Transverse colon (tissue), 4 donors: ENCODE data around the gene HTT. TPM values are rescaled to one million over a fixed set of nuclear protein-coding genes. Genes with fewer than 3 reads are reported as not detected.

Experiments
- DNase-seq: peaks from one replicate; pipeline ENCODE4 v3.0.0-alpha.2; 2019
- H3K27ac ChIP-seq, 4 donors: fragments of 200-600 bp; sonication (generic); 2 replicates each; pipeline ENCODE4 v1.5.1; 2016 to 2018; ENCODE audit warnings: inconsistent platforms in 4 of 4
- H3K27me3 ChIP-seq: fragments of 200-600 bp; sonication (generic); 2 replicates; pipeline ENCODE4 v1.5.1; 2017; ENCODE audit warnings: inconsistent platforms
- H3K36me3 ChIP-seq, 4 donors: fragments of 200-600 bp; sonication (generic); 2 replicates each; pipeline ENCODE4 v1.5.1; 2017 to 2019; ENCODE audit warnings: inconsistent platforms in 4 of 4
- H3K4me1 ChIP-seq, 4 donors: fragments of 200-600 bp; sonication (generic); 2 replicates each; pipeline ENCODE4 v1.5.1; 2017 to 2020; ENCODE audit warnings: inconsistent platforms in 4 of 4
- H3K4me3 ChIP-seq, 4 donors: fragments of 200-600 bp; sonication (generic); 1 replicate in 1 of 4; 2 replicates in 3 of 4; pipeline versions ENCODE4 v1.5.1 to v1.6.1; 2017 to 2019; ENCODE audit warnings: inconsistent platforms in 4 of 4
- H3K9me3 ChIP-seq, 2 donors: fragments of 200-600 bp; sonication (generic); 2 replicates each; pipeline ENCODE4 v1.5.1; 2017 to 2019; ENCODE audit warnings: inconsistent platforms in 2 of 2
- EP300 ChIP-seq: sonication (generic); formaldehyde crosslinking; IDR thresholded peaks from one replicate; pipeline ENCODE4 v1.6.1; 2017; ENCODE audit warnings: antibody characterized with exemption, low read depth
- POLR2A ChIP-seq: fragments of 450-650 bp; IDR thresholded peaks from one replicate; pipeline ENCODE4 v1.6.1; 2016; ENCODE audit warnings: antibody characterized with exemption, mild to moderate bottlenecking, moderate library complexity
- POLR2AphosphoS5 ChIP-seq, 3 donors: sonication (generic); formaldehyde crosslinking; IDR thresholded peaks; one replicate each; pipeline ENCODE4 v1.6.1; 2016; ENCODE audit warnings: antibody characterized with exemption in 3 of 3
- WGBS, 2 donors: methylation state at CpG; one replicate each; pipeline ENCODE4 v1.1.5; 2018; ENCODE audit warnings: low coverage in 1 of 2; 5-methylcytosine and 5-hydroxymethylcytosine counted together
- in situ Hi-C, 4 donors: fragments of 200-750 bp; cut with MboI; loops; one replicate each; pipeline versions ENCODE4 v1.15.0 to v1.15.1; 2017; ENCODE audit warnings: low sequenced_read_pairs in 3 of 4, low pct_ligation_motif_present in 1 of 4, low pct_unique_long_range_greater_than_20kb in 1 of 4
- intact Hi-C: fragments of 100-400 bp; cut with DNase I; formaldehyde crosslinking; loops from one replicate; pipeline ENCODE4 v1.15.1; 2023; ENCODE audit warnings: low total_unique reads
- total RNA-seq, 4 donors: library from RNA; depleted of rRNA; stranded (reverse); fragments of >200 nt; gene quantifications; one replicate each; pipeline ENCODE4 v1.1.0, GENCODE V29; 2016
- TF ChIP-seq, protein P1 (sequence below), 5 experiments: fragments of 200-600 bp in 3 of 5; fragments of 450-650 bp in 2 of 5; sonication (generic) in 3 of 5; IDR thresholded peaks; 1 replicate in 2 of 5; 2 replicates in 3 of 5; pipeline ENCODE4 v1.5.1; 2016 to 2017; ENCODE audit warnings: antibody characterized with exemption in 5 of 5, inconsistent platforms in 3 of 5, mild to moderate bottlenecking in 2 of 5, moderate library complexity in 1 of 5

The HTT gene
- total RNA-seq, 4 donors from 2014 or later = 40.0 to 111 (median 79.4) TPM

DNA sequence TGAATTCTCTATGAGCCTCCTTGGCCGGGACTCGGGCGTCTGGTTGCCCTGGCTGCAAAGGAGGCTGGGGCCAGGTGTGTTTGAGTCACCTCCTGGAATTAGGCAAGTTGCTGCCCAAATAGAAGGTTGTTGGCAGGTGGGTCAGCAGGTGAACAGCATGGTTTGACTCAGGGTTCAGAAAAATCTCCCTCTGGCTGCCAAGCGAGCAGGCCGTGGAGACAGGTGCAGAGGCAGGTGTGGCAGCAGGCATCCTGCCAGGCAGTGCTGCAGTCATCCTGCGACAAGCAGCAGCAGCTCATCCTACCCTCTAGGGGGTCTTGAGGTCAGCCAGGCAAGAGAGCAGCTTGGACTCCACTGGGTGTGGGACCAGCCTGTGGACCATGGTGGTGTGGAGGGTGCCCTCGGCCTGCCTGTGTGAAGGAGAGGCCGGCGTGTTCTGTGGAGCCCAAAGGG is 182.6 kb downstream of the HTT start:
- H3K27me3 ChIP-seq = no peaks in the 10 kb centered on the region
- H3K4me1 ChIP-seq = no peaks in the 10 kb centered on the region
- intact Hi-C loops = no loop called here
- DNase-seq = peak; percentile 32
- no peak overlapping the region for H3K4me3 ChIP-seq
- H3K27ac ChIP-seq = no peak overlapping the region
- 62% methylated on average over 9 of the region's 9 CpGs; no CpG with 5 or more reads in 1 of the 2 donors for WGBS, 2 donors
- no peaks in the 10 kb centered on the region for H3K36me3 ChIP-seq
- in situ Hi-C loops = no loop called here
- no peaks in the 10 kb centered on the region for H3K9me3 ChIP-seq
- TF ChIP-seq, protein P1, sequence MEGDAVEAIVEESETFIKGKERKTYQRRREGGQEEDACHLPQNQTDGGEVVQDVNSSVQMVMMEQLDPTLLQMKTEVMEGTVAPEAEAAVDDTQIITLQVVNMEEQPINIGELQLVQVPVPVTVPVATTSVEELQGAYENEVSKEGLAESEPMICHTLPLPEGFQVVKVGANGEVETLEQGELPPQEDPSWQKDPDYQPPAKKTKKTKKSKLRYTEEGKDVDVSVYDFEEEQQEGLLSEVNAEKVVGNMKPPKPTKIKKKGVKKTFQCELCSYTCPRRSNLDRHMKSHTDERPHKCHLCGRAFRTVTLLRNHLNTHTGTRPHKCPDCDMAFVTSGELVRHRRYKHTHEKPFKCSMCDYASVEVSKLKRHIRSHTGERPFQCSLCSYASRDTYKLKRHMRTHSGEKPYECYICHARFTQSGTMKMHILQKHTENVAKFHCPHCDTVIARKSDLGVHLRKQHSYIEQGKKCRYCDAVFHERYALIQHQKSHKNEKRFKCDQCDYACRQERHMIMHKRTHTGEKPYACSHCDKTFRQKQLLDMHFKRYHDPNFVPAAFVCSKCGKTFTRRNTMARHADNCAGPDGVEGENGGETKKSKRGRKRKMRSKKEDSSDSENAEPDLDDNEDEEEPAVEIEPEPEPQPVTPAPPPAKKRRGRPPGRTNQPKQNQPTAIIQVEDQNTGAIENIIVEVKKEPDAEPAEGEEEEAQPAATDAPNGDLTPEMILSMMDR (IDR thresholded peaks at IDR 0.05) = no peak
- no peak for TF ChIP-seq POLR2AphosphoS5 (IDR thresholded peaks at IDR 0.05)
- no peak for TF ChIP-seq EP300
- no peak for TF ChIP-seq POLR2A

GRCh38 chr4:3257556-3258482 is 183.3 kb downstream of the HTT start:
- no peak for TF ChIP-seq POLR2A
- no peak for TF ChIP-seq POLR2AphosphoS5 (IDR thresholded peaks at IDR 0.05)
- no peak for TF ChIP-seq EP300
- TF ChIP-seq, protein P1 (IDR thresholded peaks at IDR 0.05) = no peak
- intact Hi-C loops = no loop called here
- in situ Hi-C loops = no loop called here
- Histone ChIP-seq H3K27me3 (no peaks in the 10 kb centered on the region), H3K36me3 (no peaks in the 10 kb centered on the region), H3K9me3 (no peaks in the 10 kb centered on the region), H3K4me1 (no peaks in the 10 kb centered on the region), H3K4me3 (no peak overlapping the region), H3K27ac (no peak overlapping the region)
- 76% methylated on average over 29 of the region's 29 CpGs; no CpG with 5 or more reads in 1 of the 2 donors for WGBS, 2 donors
- DNase-seq = peak; percentile 12

DNA sequence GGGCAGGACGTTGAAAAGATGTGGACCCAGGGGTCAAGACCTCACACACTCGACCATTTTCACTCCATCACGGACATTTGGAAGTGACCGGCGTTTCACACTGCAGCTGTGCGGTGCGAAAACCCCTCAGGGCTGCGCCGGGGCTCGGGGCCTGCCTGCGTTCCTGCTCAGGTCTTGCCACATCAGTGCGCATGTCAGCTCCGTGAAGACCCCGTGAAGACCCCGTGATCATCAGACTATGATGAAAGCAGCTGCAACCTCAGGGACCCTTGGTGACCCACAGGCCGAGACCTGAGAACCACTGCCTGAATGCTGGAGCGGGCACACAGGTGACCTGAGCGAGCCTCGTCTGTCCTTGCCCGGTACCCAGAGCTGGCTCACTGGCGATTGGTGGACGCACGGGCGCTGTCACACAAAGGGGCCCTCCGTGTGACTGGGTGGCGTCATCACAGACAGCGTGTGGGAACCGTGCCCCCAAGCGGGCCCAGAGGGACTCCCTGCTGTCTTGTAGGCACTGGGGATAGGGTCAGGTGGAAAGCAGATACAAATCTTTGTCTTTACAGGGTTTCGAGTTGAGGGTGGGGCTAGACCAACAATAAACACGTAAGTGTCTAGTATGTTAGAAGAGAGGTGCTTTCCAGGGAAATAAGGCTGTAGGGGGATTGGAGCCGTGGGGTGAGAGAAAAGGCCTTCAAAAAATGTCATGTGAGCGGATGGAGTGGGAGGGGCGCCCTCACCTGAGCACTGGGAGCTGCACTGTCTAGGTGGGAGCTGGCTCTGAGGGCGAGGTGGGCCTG is 187.1 kb downstream of the HTT start:
- intact Hi-C loops (no loop called here), in situ Hi-C loops (no loop called here)
- WGBS, 2 donors = 86 to 90% methylated on average over 4 to 35 of the region's 35 CpGs
- H3K27ac ChIP-seq = no peak overlapping the region
- no peaks in the 10 kb centered on the region for H3K4me1 ChIP-seq
- no peaks in the 10 kb centered on the region for H3K9me3 ChIP-seq
- TF ChIP-seq EP300 (no peak), POLR2AphosphoS5 (IDR thresholded peaks at IDR 0.05) (no peak), POLR2A (no peak)
- TF ChIP-seq, protein P1 (IDR thresholded peaks at IDR 0.05) = no peak
- no peaks in the 10 kb centered on the region for H3K36me3 ChIP-seq
- peak; percentile 6 for DNase-seq
- H3K4me3 ChIP-seq = no peak overlapping the region
- H3K27me3 ChIP-seq = no peaks in the 10 kb centered on the region
